BLaER1 (cell line): ENCODE data around the gene APOBEC2.

Experiments used
- H3K27ac ChIP-seq: shearing (Covaris generic); formaldehyde crosslinking; 2 replicates; pipeline ENCODE4 v1.8.1; 2022
- H3K27me3 ChIP-seq: shearing (Covaris generic); formaldehyde crosslinking; 2 replicates; pipeline ENCODE4 v1.8.1; 2022
- H3K36me3 ChIP-seq: shearing (Covaris generic); formaldehyde crosslinking; 2 replicates; pipeline ENCODE4 v1.8.1; 2022
- H3K4me1 ChIP-seq: shearing (Covaris generic); formaldehyde crosslinking; 2 replicates; pipeline ENCODE4 v1.8.1; 2022
- H3K4me2 ChIP-seq: shearing (Covaris generic); formaldehyde crosslinking; 2 replicates; pipeline ENCODE4 v1.8.1; 2022
- H3K4me3 ChIP-seq: shearing (Covaris generic); formaldehyde crosslinking; 2 replicates; pipeline ENCODE4 v1.8.1; 2022
- H3K9ac ChIP-seq: shearing (Covaris generic); formaldehyde crosslinking; 2 replicates; pipeline ENCODE4 v1.8.1; 2022
- H3K9me3 ChIP-seq: shearing (Covaris generic); formaldehyde crosslinking; 2 replicates; pipeline ENCODE4 v1.8.1; 2022
- H4K20me1 ChIP-seq: shearing (Covaris generic); formaldehyde crosslinking; 2 replicates; pipeline ENCODE4 v1.8.1; 2022
- Cebpa-rat ChIP-seq: shearing (Covaris generic); IDR thresholded peaks from 2 replicates; pipeline ENCODE4 v1.8.1; 2022

APOBEC2 gene

GRCh38 chr6:41079080-41079479, 26.1 kb downstream of the APOBEC2 start:
- H3K9ac ChIP-seq = no peak overlapping the region
- peaks cover 100% of the 10 kb centered on the region for H4K20me1 ChIP-seq
- TF ChIP-seq Cebpa-rat = no peak
- H3K4me3 ChIP-seq = no peak overlapping the region
- H3K27ac ChIP-seq = no peak overlapping the region
- H3K27me3 ChIP-seq = no peaks in the 10 kb centered on the region
- peak overlapping the region; percentile 27 for H3K4me2 ChIP-seq
- H3K36me3 ChIP-seq = peaks cover 70% of the 10 kb centered on the region
- H3K4me1 ChIP-seq = peaks cover 66% of the 10 kb centered on the region
- no peaks in the 10 kb centered on the region for H3K9me3 ChIP-seq

GRCh38 chr6:41080621-41081020, 27.6 kb downstream of the APOBEC2 start:
- Histone ChIP-seq H3K9ac (no peak overlapping the region), H3K27me3 (no peaks in the 10 kb centered on the region), H3K4me2 (peak overlapping the region; percentile 38; the same call in 1 of the 2 replicates), H4K20me1 (peaks cover 100% of the 10 kb centered on the region), H3K4me3 (no peak overlapping the region), H3K36me3 (peaks cover 82% of the 10 kb centered on the region), H3K4me1 (peaks cover 51% of the 10 kb centered on the region), H3K27ac (no peak overlapping the region), H3K9me3 (no peaks in the 10 kb centered on the region)
- TF ChIP-seq Cebpa-rat = no peak

- Histone ChIP-seq H4K20me1 (peaks cover 99% of the 10 kb centered on the region), H3K4me2 (no peak overlapping the region), H3K9me3 (no peaks in the 10 kb centered on the region), H3K4me3 (no peak overlapping the region), H3K27me3 (no peaks in the 10 kb centered on the region), H3K36me3 (peaks cover 92% of the 10 kb centered on the region), H3K4me1 (peaks cover 28% of the 10 kb centered on the region), H3K9ac (no peak overlapping the region), H3K27ac (no peak overlapping the region)
- no peak for TF ChIP-seq Cebpa-rat
Observed at GRCh38 chr6:41083072-41083471, 30.1 kb downstream of the APOBEC2 start.

GRCh38 chr6:41085182-41085581, 32.2 kb downstream of the APOBEC2 start:
- Histone ChIP-seq H3K9me3 (no peaks in the 10 kb centered on the region), H3K4me3 (no peak overlapping the region), H3K27ac (no peak overlapping the region), H3K27me3 (no peaks in the 10 kb centered on the region), H3K4me1 (peaks cover 7% of the 10 kb centered on the region), H3K9ac (no peak overlapping the region), H4K20me1 (peaks cover 99% of the 10 kb centered on the region), H3K36me3 (peaks cover 97% of the 10 kb centered on the region), H3K4me2 (no peak overlapping the region)
- no peak for TF ChIP-seq Cebpa-rat

GRCh38 chr6:41088451-41088850, 35.4 kb downstream of the APOBEC2 start:
- no peak overlapping the region for H3K4me2 ChIP-seq
- no peaks in the 10 kb centered on the region for H3K4me1 ChIP-seq
- H3K27ac ChIP-seq = no peak overlapping the region
- no peak overlapping the region for H3K9ac ChIP-seq
- H4K20me1 ChIP-seq = peaks cover 99% of the 10 kb centered on the region
- TF ChIP-seq Cebpa-rat = no peak
- no peak overlapping the region for H3K4me3 ChIP-seq
- peaks cover 97% of the 10 kb centered on the region for H3K36me3 ChIP-seq
- no peaks in the 10 kb centered on the region for H3K27me3 ChIP-seq
- H3K9me3 ChIP-seq = no peaks in the 10 kb centered on the region

- Histone ChIP-seq H3K4me3 (no peak overlapping the region), H3K27ac (no peak overlapping the region), H4K20me1 (peaks cover 99% of the 10 kb centered on the region), H3K9me3 (no peaks in the 10 kb centered on the region), H3K4me1 (no peaks in the 10 kb centered on the region), H3K27me3 (no peaks in the 10 kb centered on the region), H3K9ac (no peak overlapping the region), H3K36me3 (peaks cover 97% of the 10 kb centered on the region), H3K4me2 (no peak overlapping the region)
- no peak for TF ChIP-seq Cebpa-rat
Observed at GRCh38 chr6:41090841-41091761, 38.1 kb downstream of the APOBEC2 start.

GRCh38 chr6:41092421-41093140, 39.6 kb downstream of the APOBEC2 start:
- no peak for TF ChIP-seq Cebpa-rat
- no peak overlapping the region for H3K9ac ChIP-seq
- peaks cover 100% of the 10 kb centered on the region for H4K20me1 ChIP-seq
- no peaks in the 10 kb centered on the region for H3K4me1 ChIP-seq
- no peaks in the 10 kb centered on the region for H3K27me3 ChIP-seq
- no peak overlapping the region for H3K27ac ChIP-seq
- no peak overlapping the region for H3K4me3 ChIP-seq
- H3K9me3 ChIP-seq = no peaks in the 10 kb centered on the region
- H3K36me3 ChIP-seq = peaks cover 100% of the 10 kb centered on the region
- no peak overlapping the region for H3K4me2 ChIP-seq

GRCh38 chr6:41093729-41094128, 40.7 kb downstream of the APOBEC2 start:
- Histone ChIP-seq H3K36me3 (peaks cover 100% of the 10 kb centered on the region), H3K9me3 (no peaks in the 10 kb centered on the region)

GRCh38 chr6:41097467-41098090, 44.6 kb downstream of the APOBEC2 start:
- no peak for TF ChIP-seq Cebpa-rat
- Histone ChIP-seq H3K27ac (no peak overlapping the region), H3K4me2 (no peak overlapping the region), H3K4me1 (no peaks in the 10 kb centered on the region), H3K27me3 (no peaks in the 10 kb centered on the region), H3K9me3 (no peaks in the 10 kb centered on the region), H3K36me3 (peaks cover 95% of the 10 kb centered on the region), H3K9ac (no peak overlapping the region), H4K20me1 (peaks cover 100% of the 10 kb centered on the region), H3K4me3 (no peak overlapping the region)

More at GRCh38 chr6:41093729-41094128, 40.7 kb downstream of the APOBEC2 start:
- Histone ChIP-seq H3K27me3 (no peaks in the 10 kb centered on the region), H4K20me1 (peaks cover 100% of the 10 kb centered on the region), H3K4me1 (no peaks in the 10 kb centered on the region), H3K9ac (no peak overlapping the region), H3K4me3 (no peak overlapping the region), H3K27ac (no peak overlapping the region), H3K4me2 (no peak overlapping the region)
- TF ChIP-seq Cebpa-rat = no peak
